Esophagus squamous epithelium (tissue), 4 donors: ENCODE results near the gene PRDM4.

ENCODE experiments used
- POLR2A ChIP-seq, 4 donors: fragments of 450-650 bp; IDR thresholded peaks; one replicate each; pipeline ENCODE4 v1.6.1; 2017; ENCODE audit warnings: antibody characterized with exemption in 4 of 4, mild to moderate bottlenecking in 4 of 4, moderate library complexity in 3 of 4
- TF ChIP-seq, protein P1 (sequence below), 6 experiments: fragments of 450-650 bp in 4 of 6; fragments of 200-600 bp in 2 of 6; sonication (generic) in 2 of 6; IDR thresholded peaks; one replicate each; pipeline ENCODE4 v1.5.1; 2016 to 2019; ENCODE audit warnings: antibody characterized with exemption in 6 of 6, mild to moderate bottlenecking in 4 of 6, moderate library complexity in 4 of 6

DNA sequence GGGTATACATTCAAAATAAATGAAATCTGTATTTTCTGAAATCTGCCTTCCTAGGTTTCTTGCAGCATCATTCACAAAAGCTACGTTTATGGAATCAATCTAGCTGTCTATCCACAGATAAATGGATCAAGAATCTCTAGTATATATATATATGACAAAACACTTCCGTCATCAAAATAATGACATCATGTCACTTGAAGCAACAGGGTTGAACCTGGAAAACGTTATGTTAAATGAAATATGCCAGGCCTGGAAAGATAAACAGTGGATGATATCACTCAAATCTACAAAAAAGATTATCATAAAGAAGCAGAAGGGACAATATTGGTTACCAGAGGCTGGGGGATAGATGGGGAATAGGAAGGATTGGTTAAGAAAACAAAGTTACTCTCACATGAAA, 42.2 kb upstream of the PRDM4 start:
- TF ChIP-seq, protein P1, sequence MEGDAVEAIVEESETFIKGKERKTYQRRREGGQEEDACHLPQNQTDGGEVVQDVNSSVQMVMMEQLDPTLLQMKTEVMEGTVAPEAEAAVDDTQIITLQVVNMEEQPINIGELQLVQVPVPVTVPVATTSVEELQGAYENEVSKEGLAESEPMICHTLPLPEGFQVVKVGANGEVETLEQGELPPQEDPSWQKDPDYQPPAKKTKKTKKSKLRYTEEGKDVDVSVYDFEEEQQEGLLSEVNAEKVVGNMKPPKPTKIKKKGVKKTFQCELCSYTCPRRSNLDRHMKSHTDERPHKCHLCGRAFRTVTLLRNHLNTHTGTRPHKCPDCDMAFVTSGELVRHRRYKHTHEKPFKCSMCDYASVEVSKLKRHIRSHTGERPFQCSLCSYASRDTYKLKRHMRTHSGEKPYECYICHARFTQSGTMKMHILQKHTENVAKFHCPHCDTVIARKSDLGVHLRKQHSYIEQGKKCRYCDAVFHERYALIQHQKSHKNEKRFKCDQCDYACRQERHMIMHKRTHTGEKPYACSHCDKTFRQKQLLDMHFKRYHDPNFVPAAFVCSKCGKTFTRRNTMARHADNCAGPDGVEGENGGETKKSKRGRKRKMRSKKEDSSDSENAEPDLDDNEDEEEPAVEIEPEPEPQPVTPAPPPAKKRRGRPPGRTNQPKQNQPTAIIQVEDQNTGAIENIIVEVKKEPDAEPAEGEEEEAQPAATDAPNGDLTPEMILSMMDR (IDR thresholded peaks at IDR 0.05), result no peak
- TF ChIP-seq POLR2A (IDR thresholded peaks at IDR 0.05), result no peak
